NT2/D1 (cell line): ENCODE results near the gene HOXB6.

Experiments used
- SUZ12 ChIP-seq: IDR thresholded peaks from 2 replicates; pipeline ENCODE4 v1.6.1; 2011; ENCODE audit not compliant: insufficient read length, insufficient read depth; ENCODE audit errors: extremely low read depth
- YY1 ChIP-seq: IDR thresholded peaks from 2 replicates; pipeline ENCODE4 v1.6.1; 2011; ENCODE audit not compliant: insufficient read length, insufficient read depth
- ZNF274 ChIP-seq: IDR thresholded peaks from 2 replicates; pipeline ENCODE4 v1.6.1; 2011; ENCODE audit warnings: mild to moderate bottlenecking, low read depth, low read length

DNA sequence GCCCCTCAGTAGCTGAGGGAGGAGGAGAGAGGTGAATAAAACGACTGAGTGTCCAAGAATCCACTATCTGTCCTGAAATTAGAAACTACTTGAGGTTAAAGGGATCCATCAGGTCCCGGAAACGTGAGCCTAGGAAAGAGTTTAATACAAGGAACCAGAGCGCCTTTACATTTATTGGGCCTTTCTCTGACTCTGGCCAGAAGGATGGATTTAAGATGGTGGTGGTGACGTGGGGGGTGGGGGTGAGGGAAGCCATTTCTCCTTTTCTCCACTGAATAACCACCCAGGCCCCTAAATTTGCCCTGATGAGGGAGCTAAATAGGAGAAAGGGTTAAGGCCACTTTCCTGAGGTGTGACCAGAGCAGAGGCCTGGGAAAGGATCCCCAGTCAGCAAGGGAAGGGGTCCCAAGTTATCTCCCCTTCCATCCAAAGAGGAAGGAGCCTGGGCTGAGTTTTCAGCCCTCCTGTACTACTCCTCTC, 22.4 kb upstream of the HOXB6 start:
- TF ChIP-seq YY1, result no peak
- no peak for TF ChIP-seq ZNF274
- TF ChIP-seq SUZ12, result peak; percentile 26
